ENCODE measurements around the gene WWC1.
"Not testable (repeated sequence)": the region's sequence is repeated elsewhere in the genome, so short reads cannot be mapped to it uniquely, and the experiment has no call there.

Gene WWC1

GRCh38 chr5:168435340-168435739 lies 143.9 kb downstream of the WWC1 start:
- H3K4me3 ChIP-seq (ENCODE audit: low read length); H3K4me1 ChIP-seq (ENCODE audit: control insufficient read depth, insufficient read depth, low read length); H3K36me3 ChIP-seq (ENCODE audit: control insufficient read depth, insufficient read depth, low read length); H3K27ac ChIP-seq (ENCODE audit: low read depth, low read length); H3K9ac ChIP-seq (ENCODE audit: low read length); H3K27me3 ChIP-seq (ENCODE audit: control insufficient read depth, insufficient read depth, low read length): not testable (repeated sequence)

DNA sequence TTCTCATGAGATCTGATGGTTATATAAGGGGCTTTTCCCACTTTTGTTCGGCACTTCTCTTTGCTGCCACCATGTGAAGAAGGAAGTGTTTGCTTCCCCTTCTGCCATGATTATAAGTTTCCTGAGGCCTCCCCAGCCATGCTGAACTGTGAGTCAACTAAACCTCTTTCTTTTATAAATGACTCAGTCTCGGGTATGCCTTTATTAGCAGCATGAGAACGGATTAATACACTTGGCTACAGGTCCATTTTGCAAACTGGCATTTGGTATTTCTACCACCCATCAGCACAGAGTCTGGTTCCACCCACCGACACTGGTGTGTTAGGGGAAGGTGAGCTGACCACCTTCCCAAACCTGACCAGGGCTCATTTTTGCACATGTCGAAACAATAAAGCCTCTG lies 146.9 kb downstream of the WWC1 start:
- no peaks in the 10 kb centered on the region for H3K27me3 ChIP-seq (ENCODE audit: control insufficient read depth, insufficient read depth, low read length)
- H3K4me3 ChIP-seq (ENCODE audit: low read length): no peak overlapping the region
- no peak overlapping the region for H3K9ac ChIP-seq (ENCODE audit: low read length)
- no peaks in the 10 kb centered on the region for H3K36me3 ChIP-seq (ENCODE audit: control insufficient read depth, insufficient read depth, low read length)
- no peaks in the 10 kb centered on the region for H3K4me1 ChIP-seq (ENCODE audit: control insufficient read depth, insufficient read depth, low read length)
- H3K27ac ChIP-seq (ENCODE audit: low read depth, low read length): no peak overlapping the region

GRCh38 chr5:168443533-168443932 lies 152.1 kb downstream of the WWC1 start:
- Histone ChIP-seq H3K27ac (ENCODE audit: low read depth, low read length) (no peak overlapping the region), H3K4me1 (ENCODE audit: control insufficient read depth, insufficient read depth, low read length) (no peaks in the 10 kb centered on the region), H3K4me3 (ENCODE audit: low read length) (no peak overlapping the region), H3K27me3 (ENCODE audit: control insufficient read depth, insufficient read depth, low read length) (no peaks in the 10 kb centered on the region), H3K9ac (ENCODE audit: low read length) (no peak overlapping the region), H3K36me3 (ENCODE audit: control insufficient read depth, insufficient read depth, low read length) (no peaks in the 10 kb centered on the region)

- H3K27me3 ChIP-seq (ENCODE audit: control insufficient read depth, insufficient read depth, low read length): no peaks in the 10 kb centered on the region
- H3K4me1 ChIP-seq (ENCODE audit: control insufficient read depth, insufficient read depth, low read length): no peaks in the 10 kb centered on the region
- no peaks in the 10 kb centered on the region for H3K36me3 ChIP-seq (ENCODE audit: control insufficient read depth, insufficient read depth, low read length)
- H3K4me3 ChIP-seq (ENCODE audit: low read length): no peak overlapping the region
- H3K9ac ChIP-seq (ENCODE audit: low read length): no peak overlapping the region
- no peak overlapping the region for H3K27ac ChIP-seq (ENCODE audit: low read depth, low read length)
These were observed 152.7 kb downstream of the WWC1 start for GRCh38 chr5:168443950-168444700.

DNA sequence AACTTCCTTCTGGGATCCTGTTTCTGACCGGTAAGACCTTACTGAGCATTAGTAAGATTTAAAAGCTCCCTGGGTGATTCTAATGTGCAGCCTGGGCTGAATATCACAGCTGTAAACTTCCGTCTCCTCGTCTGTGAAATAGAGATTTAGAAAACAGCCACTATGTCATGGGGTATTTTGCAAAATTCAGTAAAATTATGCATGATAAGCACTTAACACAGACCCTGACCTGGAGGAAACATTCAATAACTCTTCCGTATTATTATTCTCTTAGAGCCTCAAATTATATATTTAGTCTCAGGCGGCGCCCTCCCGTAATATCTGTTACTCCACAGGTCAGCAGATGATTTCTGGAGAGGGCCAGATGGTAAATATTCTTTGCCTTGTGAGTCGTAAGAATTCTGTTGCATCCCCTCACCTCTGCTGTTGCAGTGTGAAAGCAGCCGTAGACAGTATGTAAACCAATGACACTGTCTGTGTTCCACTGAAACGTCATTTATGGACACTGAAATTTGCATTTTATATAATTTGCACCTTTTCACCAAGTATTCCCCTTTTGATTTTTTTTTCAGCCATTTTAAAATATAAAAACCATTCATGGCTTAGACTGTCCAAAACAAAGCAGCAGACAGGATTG lies 155.7 kb downstream of the WWC1 start:
- Histone ChIP-seq H3K36me3 (ENCODE audit: control insufficient read depth, insufficient read depth, low read length) (no peaks in the 10 kb centered on the region), H3K27me3 (ENCODE audit: control insufficient read depth, insufficient read depth, low read length) (no peaks in the 10 kb centered on the region), H3K4me3 (ENCODE audit: low read length) (no peak overlapping the region), H3K4me1 (ENCODE audit: control insufficient read depth, insufficient read depth, low read length) (no peaks in the 10 kb centered on the region), H3K9ac (ENCODE audit: low read length) (no peak overlapping the region), H3K27ac (ENCODE audit: low read depth, low read length) (no peak overlapping the region)

GRCh38 chr5:168447808-168448207 lies 156.4 kb downstream of the WWC1 start:
- Histone ChIP-seq H3K27me3 (ENCODE audit: control insufficient read depth, insufficient read depth, low read length) (no peaks in the 10 kb centered on the region), H3K27ac (ENCODE audit: low read depth, low read length) (no peak overlapping the region), H3K4me1 (ENCODE audit: control insufficient read depth, insufficient read depth, low read length) (no peaks in the 10 kb centered on the region), H3K4me3 (ENCODE audit: low read length) (no peak overlapping the region), H3K9ac (ENCODE audit: low read length) (no peak overlapping the region), H3K36me3 (ENCODE audit: control insufficient read depth, insufficient read depth, low read length) (no peaks in the 10 kb centered on the region)

DNA sequence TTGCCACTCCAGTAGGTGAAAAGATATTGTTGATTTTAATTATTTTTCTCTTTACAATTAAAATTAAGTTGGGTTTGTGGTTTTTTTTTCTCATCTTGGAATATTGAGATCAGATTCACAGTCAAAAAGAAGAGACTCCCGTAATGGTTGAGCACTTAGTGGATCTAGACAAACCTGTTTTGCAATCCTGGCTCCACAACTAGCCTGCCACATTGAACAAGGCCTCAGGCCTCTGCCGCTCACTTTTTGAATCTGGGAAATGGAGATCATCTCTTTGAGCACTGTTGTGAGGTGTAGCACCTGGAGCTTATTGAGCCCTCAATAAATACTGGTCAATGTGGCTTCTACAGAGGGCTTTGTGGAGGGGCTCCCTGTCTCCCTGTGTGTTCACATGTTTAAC lies 157.7 kb downstream of the WWC1 start:
- no peak overlapping the region for H3K4me3 ChIP-seq (ENCODE audit: low read length)
- no peak overlapping the region for H3K9ac ChIP-seq (ENCODE audit: low read length)
- no peaks in the 10 kb centered on the region for H3K36me3 ChIP-seq (ENCODE audit: control insufficient read depth, insufficient read depth, low read length)
- H3K27me3 ChIP-seq (ENCODE audit: control insufficient read depth, insufficient read depth, low read length): no peaks in the 10 kb centered on the region
- no peaks in the 10 kb centered on the region for H3K4me1 ChIP-seq (ENCODE audit: control insufficient read depth, insufficient read depth, low read length)
- H3K27ac ChIP-seq (ENCODE audit: low read depth, low read length): no peak overlapping the region

- Histone ChIP-seq H3K27ac (ENCODE audit: low read depth, low read length) (no peak overlapping the region), H3K4me3 (ENCODE audit: low read length) (no peak overlapping the region), H3K4me1 (ENCODE audit: control insufficient read depth, insufficient read depth, low read length) (no peaks in the 10 kb centered on the region), H3K9ac (ENCODE audit: low read length) (no peak overlapping the region), H3K36me3 (ENCODE audit: control insufficient read depth, insufficient read depth, low read length) (no peaks in the 10 kb centered on the region), H3K27me3 (ENCODE audit: control insufficient read depth, insufficient read depth, low read length) (no peaks in the 10 kb centered on the region)
These were observed 160.1 kb downstream of the WWC1 start for GRCh38 chr5:168451565-168451964.

DNA sequence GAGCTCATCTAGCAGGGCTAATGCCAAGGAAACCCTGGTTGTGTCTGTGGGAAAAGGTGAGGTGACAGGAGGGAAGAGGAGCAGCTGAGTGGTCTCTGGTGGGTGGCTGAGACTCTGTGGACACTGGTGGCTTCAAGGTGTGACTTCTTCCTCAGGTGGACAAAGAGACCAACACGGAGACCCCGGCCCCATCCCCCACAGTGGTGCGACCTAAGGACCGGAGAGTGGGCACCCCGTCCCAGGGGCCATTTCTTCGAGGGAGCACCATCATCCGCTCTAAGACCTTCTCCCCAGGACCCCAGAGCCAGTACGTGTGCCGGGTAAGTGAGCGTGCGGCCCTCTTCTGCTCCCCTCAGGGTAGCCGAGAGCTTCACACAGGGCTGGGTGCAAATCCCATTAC lies 163.8 kb downstream of the WWC1 start:
- Histone ChIP-seq H3K36me3 (ENCODE audit: control insufficient read depth, insufficient read depth, low read length) (no peaks in the 10 kb centered on the region), H3K4me1 (ENCODE audit: control insufficient read depth, insufficient read depth, low read length) (no peaks in the 10 kb centered on the region), H3K4me3 (ENCODE audit: low read length) (no peak overlapping the region), H3K9ac (ENCODE audit: low read length) (no peak overlapping the region), H3K27me3 (ENCODE audit: control insufficient read depth, insufficient read depth, low read length) (no peaks in the 10 kb centered on the region), H3K27ac (ENCODE audit: low read depth, low read length) (no peak overlapping the region)

DNA sequence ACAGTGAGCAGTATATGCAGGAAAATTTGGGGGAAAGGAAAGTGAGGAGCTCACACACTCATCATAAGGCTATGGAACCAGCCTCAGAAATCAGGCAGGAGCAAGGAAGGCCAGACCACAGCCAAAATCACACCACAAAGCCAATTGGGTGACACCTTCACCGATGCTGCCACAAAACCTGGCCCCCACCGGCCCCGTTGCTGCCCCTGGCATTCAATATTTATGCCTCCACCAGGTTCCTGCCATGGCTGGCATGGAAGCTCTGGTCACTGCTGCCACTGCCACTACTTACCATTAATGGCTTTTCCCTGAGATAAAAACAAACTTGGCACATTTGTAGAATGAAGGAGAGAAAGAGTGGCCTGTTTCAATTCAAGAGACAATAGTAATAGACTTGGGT lies 166.1 kb downstream of the WWC1 start:
- no peaks in the 10 kb centered on the region for H3K36me3 ChIP-seq (ENCODE audit: control insufficient read depth, insufficient read depth, low read length)

GRCh38 chr5:168460606-168461005 lies 169.2 kb downstream of the WWC1 start:
- Histone ChIP-seq H3K27ac (ENCODE audit: low read depth, low read length) (no peak overlapping the region), H3K36me3 (ENCODE audit: control insufficient read depth, insufficient read depth, low read length) (no peaks in the 10 kb centered on the region), H3K27me3 (ENCODE audit: control insufficient read depth, insufficient read depth, low read length) (no peaks in the 10 kb centered on the region), H3K4me3 (ENCODE audit: low read length) (no peak overlapping the region), H3K9ac (ENCODE audit: low read length) (no peak overlapping the region), H3K4me1 (ENCODE audit: control insufficient read depth, insufficient read depth, low read length) (no peaks in the 10 kb centered on the region)

More for the DNA sequence above, 166.1 kb downstream of the WWC1 start:
- H3K4me1 ChIP-seq (ENCODE audit: control insufficient read depth, insufficient read depth, low read length): no peaks in the 10 kb centered on the region
- no peak overlapping the region for H3K27ac ChIP-seq (ENCODE audit: low read depth, low read length)
- H3K9ac ChIP-seq (ENCODE audit: low read length): no peak overlapping the region
- H3K4me3 ChIP-seq (ENCODE audit: low read length): no peak overlapping the region
- H3K27me3 ChIP-seq (ENCODE audit: control insufficient read depth, insufficient read depth, low read length): no peaks in the 10 kb centered on the region

DNA sequence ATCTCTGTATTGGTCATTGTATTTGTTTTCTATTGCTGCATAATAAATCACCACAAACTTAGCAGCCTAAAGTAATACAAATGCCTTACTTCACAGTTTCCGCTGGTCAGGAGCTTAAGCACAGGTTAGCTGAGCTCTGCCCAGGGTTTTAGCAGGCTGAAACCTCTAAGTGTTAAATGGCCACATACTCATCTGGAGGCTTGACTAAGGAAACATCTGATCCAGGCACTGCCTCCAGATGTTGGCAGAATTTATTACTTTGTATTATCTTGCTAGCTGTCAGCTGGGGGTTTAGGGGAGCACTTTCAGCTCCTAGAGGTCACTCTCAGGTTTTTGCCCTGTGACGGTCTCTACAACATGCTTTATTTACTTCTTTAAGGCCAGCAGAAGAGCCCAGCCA lies 171.6 kb downstream of the WWC1 start:
- no peak overlapping the region for H3K27ac ChIP-seq (ENCODE audit: low read depth, low read length)
- H3K9ac ChIP-seq (ENCODE audit: low read length): no peak overlapping the region
- no peaks in the 10 kb centered on the region for H3K4me1 ChIP-seq (ENCODE audit: control insufficient read depth, insufficient read depth, low read length)
- no peak overlapping the region for H3K4me3 ChIP-seq (ENCODE audit: low read length)
- H3K36me3 ChIP-seq (ENCODE audit: control insufficient read depth, insufficient read depth, low read length): no peaks in the 10 kb centered on the region
- H3K27me3 ChIP-seq (ENCODE audit: control insufficient read depth, insufficient read depth, low read length): no peaks in the 10 kb centered on the region

GRCh38 chr5:168464214-168464613 lies 172.8 kb downstream of the WWC1 start:
- H3K36me3 ChIP-seq (ENCODE audit: control insufficient read depth, insufficient read depth, low read length): no peaks in the 10 kb centered on the region
- H3K4me1 ChIP-seq (ENCODE audit: control insufficient read depth, insufficient read depth, low read length): no peaks in the 10 kb centered on the region
- no peak overlapping the region for H3K27ac ChIP-seq (ENCODE audit: low read depth, low read length)
- no peaks in the 10 kb centered on the region for H3K27me3 ChIP-seq (ENCODE audit: control insufficient read depth, insufficient read depth, low read length)
- no peak overlapping the region for H3K4me3 ChIP-seq (ENCODE audit: low read length)
- no peak overlapping the region for H3K9ac ChIP-seq (ENCODE audit: low read length)
